Right lobe of liver (tissue), 6 donors: Measurements from ENCODE around the gene SPOCK1. TPM values are rescaled to one million over a fixed set of nuclear protein-coding genes. Genes with fewer than 3 reads are reported as not detected.

Source experiments
- ATAC-seq, 4 donors: fragments of 200-7000 bp; cut with Tn5 transposase; one replicate each; pipeline ENCODE4 v1.9.1; 2020; ENCODE audit warnings: mild to moderate bottlenecking in 4 of 4, moderate library complexity in 4 of 4
- DNase-seq, 3 donors: peaks; one replicate each; pipeline ENCODE4 v3.0.0-alpha.2; 2020
- H3K27ac ChIP-seq, 3 donors: fragments of 200-600 bp; one replicate each; pipeline ENCODE4 v1.8.0; 2022
- H3K27me3 ChIP-seq, 2 donors: fragments of 200-600 bp; one replicate each; pipeline ENCODE4 v1.8.0; 2022
- H3K36me3 ChIP-seq, 4 donors: fragments of 200-600 bp; sonication (generic) in 1 of 4; one replicate each; pipeline versions ENCODE4 v1.5.1 to v1.8.0; 2017 to 2022; ENCODE audit warnings: control low read depth in 1 of 4
- H3K4me1 ChIP-seq, 4 donors: fragments of 200-600 bp; sonication (generic) in 1 of 4; one replicate each; pipeline versions ENCODE4 v1.5.1 to v1.8.0; 2017 to 2022; ENCODE audit warnings: control low read depth in 1 of 4
- H3K4me3 ChIP-seq, 3 donors: fragments of 200-600 bp; one replicate each; pipeline ENCODE4 v1.8.0; 2022
- H3K9me3 ChIP-seq, 4 donors: fragments of 200-600 bp; sonication (generic) in 1 of 4; one replicate each; pipeline versions ENCODE4 v1.5.1 to v1.8.0; 2017 to 2022; ENCODE audit warnings: control low read depth in 1 of 4
- POLR2A ChIP-seq: fragments of 450-650 bp; IDR thresholded peaks from one replicate; pipeline ENCODE4 v1.6.1; 2017; ENCODE audit warnings: antibody characterized with exemption, mild to moderate bottlenecking
- WGBS: methylation state at CpG from one replicate; pipeline ENCODE4 v1.1.6; 2018; ENCODE audit warnings: low coverage, low lambda C conversion rate; ENCODE audit not compliant: insufficient coverage; ENCODE audit errors: missing lambda C conversion rate; 5-methylcytosine and 5-hydroxymethylcytosine counted together
- intact Hi-C, 2 donors: fragments of 100-400 bp; cut with DNase I; formaldehyde crosslinking; loops; one replicate each; pipeline versions ENCODE4 v1.11.2 to v1.14.1; 2022
- total RNA-seq, 6 experiments: library from RNA; depleted of rRNA in 2 of 6; stranded (reverse); fragments of >200 nt in 2 of 6; fragmentation: NEBNext Ultra II Directional in 3 of 6; extraction: Animal tissue kit (Norgen Biotek cat#: 25700) in 3 of 6; gene quantifications; one replicate each; pipeline versions ENCODE4 v1.1.0 to v1.2.4, GENCODE V29; 2016 to 2023
- TF ChIP-seq, protein P1 (sequence below), 4 donors: fragments of 200-600 bp in 3 of 4; fragments of 450-650 bp in 1 of 4; IDR thresholded peaks; one replicate each; pipeline versions ENCODE4 v1.5.1 to v1.8.0; 2016 to 2022; ENCODE audit warnings: antibody characterized with exemption in 4 of 4, mild to moderate bottlenecking in 2 of 4
- donor health status: DM: no; HTN: yes; CAD: no.
- donor health status: DM: no; HTN: no; CAD: no.
- donor health status: DM: no; HTN: no; CAD: no.
- donor health status: DM: no; HTN: yes; CAD: no.
- donor health status: DM: no; HTN: yes; CAD: no.

SPOCK1 gene
- total RNA-seq, 6 experiments from 2014 or later: 0.06 to 0.86 (median 0.15) TPM; not detected in 1

DNA sequence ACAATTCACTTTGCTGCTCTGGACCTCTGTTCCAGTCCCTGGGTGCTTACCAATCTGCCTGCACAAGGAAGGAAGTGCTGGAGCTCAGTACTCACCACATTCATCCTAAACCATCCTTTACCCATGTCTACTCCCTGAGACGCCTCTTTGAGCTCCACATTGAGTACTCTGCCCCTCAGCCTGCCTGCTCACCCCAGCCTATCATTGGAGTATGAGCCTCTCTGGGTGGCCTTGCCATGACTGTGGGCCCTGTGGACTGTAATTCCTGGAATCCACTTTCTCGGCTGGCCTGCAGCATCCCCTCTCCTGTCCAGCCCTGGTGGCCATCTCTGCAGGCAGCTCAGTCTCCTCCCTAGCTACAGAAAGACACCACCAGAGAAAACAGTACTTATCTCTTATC is 428.6 kb downstream of the SPOCK1 start:
- no peak for DNase-seq
- Histone ChIP-seq H3K4me3 (no peak overlapping the region), H3K27me3 (no peaks in the 10 kb centered on the region), H3K27ac (no peak overlapping the region), H3K36me3 (no peaks in the 10 kb centered on the region), H3K4me1 (no peaks in the 10 kb centered on the region), H3K9me3 (no peaks in the 10 kb centered on the region)
- WGBS: 40% methylated on average over 2 of the region's 2 CpGs
- ATAC-seq: no peak
- no peak for TF ChIP-seq POLR2A
- TF ChIP-seq, protein P1, sequence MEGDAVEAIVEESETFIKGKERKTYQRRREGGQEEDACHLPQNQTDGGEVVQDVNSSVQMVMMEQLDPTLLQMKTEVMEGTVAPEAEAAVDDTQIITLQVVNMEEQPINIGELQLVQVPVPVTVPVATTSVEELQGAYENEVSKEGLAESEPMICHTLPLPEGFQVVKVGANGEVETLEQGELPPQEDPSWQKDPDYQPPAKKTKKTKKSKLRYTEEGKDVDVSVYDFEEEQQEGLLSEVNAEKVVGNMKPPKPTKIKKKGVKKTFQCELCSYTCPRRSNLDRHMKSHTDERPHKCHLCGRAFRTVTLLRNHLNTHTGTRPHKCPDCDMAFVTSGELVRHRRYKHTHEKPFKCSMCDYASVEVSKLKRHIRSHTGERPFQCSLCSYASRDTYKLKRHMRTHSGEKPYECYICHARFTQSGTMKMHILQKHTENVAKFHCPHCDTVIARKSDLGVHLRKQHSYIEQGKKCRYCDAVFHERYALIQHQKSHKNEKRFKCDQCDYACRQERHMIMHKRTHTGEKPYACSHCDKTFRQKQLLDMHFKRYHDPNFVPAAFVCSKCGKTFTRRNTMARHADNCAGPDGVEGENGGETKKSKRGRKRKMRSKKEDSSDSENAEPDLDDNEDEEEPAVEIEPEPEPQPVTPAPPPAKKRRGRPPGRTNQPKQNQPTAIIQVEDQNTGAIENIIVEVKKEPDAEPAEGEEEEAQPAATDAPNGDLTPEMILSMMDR (IDR thresholded peaks at IDR 0.05): no peak
- intact Hi-C loops: no loop called here

DNA sequence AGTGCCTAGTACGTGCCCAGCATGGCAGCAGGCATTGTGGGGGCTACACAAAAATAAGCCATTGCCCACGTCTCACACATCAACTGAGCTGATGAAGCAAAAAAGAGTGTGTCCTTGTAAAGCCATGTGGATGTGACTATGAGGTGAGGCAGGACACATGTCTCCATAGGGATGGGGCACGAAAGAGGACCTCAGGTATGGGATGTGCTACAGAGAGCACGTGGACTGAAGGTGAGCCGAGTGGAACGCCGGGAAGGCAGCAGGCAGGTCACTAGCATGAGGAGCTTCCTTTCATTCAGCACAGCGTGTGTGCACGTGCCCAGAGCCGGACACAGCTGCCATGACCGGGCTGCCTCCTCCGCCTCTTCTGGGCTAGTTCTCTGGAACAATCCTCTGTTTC is 429.8 kb downstream of the SPOCK1 start:
- Histone ChIP-seq H3K27me3 (no peaks in the 10 kb centered on the region), H3K4me3 (no peak overlapping the region), H3K4me1 (no peaks in the 10 kb centered on the region), H3K9me3 (no peaks in the 10 kb centered on the region), H3K36me3 (no peaks in the 10 kb centered on the region), H3K27ac (no peak overlapping the region)
- intact Hi-C loops: no loop called here
- peak in 1 of 4 donors; percentile 30 for ATAC-seq
- no peak for DNase-seq
- TF ChIP-seq, protein P1 (IDR thresholded peaks at IDR 0.05): no peak
- no peak for TF ChIP-seq POLR2A
- 37% methylated on average over 3 of the region's 12 CpGs for WGBS

DNA sequence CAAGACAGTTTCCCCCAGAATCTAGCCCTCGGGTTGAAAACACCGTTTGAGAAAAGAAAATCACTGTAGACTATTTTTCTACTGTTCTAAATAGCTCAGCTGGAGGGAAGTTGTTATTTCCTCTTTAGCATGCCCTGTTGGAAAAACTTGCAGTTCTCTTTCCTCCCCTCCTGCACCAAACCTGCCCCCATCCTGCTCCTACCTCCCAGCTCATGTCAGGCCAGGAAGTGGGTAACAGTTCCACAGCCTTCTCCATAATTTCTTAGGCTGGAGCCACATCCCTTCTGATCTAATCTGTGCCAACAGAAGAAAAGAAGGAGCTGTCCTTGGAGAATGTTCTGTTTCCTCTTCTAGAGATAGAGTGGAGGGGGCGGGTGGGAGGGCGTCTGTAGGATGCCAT is 437.7 kb downstream of the SPOCK1 start:
- TF ChIP-seq POLR2A: no peak
- TF ChIP-seq, protein P1 (IDR thresholded peaks at IDR 0.05): no peak
- DNase-seq (no peak), ATAC-seq (no peak)
- Histone ChIP-seq H3K4me1 (no peaks in the 10 kb centered on the region), H3K27ac (no peak overlapping the region), H3K4me3 (no peak overlapping the region), H3K27me3 (no peaks in the 10 kb centered on the region), H3K9me3 (no peaks in the 10 kb centered on the region), H3K36me3 (no peaks in the 10 kb centered on the region)
- WGBS: 13% methylated on average over 4 of the region's 4 CpGs
- intact Hi-C loops: no loop called here

DNA sequence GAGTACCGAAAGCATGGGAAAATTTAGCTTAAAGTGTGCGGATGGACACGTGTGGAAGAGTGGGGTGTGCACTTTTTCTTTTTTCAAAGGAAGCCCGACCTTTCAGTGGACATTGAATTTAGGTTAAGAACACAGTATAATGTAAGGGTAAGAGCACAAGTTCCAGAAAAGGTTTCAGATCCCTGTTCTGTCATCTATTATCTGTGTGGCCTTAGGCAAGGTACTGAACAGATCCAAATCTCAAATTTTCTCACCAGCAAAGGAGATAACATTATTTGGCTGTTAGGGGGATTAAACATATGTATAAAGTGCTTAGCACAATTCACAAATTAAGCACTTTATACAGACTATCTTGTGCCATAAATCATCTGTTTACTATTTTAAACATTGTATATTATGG is 441.0 kb downstream of the SPOCK1 start:
- no peaks in the 10 kb centered on the region for H3K9me3 ChIP-seq
- no peak for ATAC-seq

More for the DNA sequence above, 441.0 kb downstream of the SPOCK1 start:
- H3K27ac ChIP-seq: no peak overlapping the region
- H3K4me1 ChIP-seq: no peaks in the 10 kb centered on the region
- 64% methylated on average over 4 of the region's 4 CpGs for WGBS
- no peak overlapping the region for H3K4me3 ChIP-seq
- DNase-seq: no peak
- H3K36me3 ChIP-seq: no peaks in the 10 kb centered on the region
- H3K27me3 ChIP-seq: no peaks in the 10 kb centered on the region
- intact Hi-C loops: no loop called here
- TF ChIP-seq, protein P1 (IDR thresholded peaks at IDR 0.05): no peak
- TF ChIP-seq POLR2A: no peak
